SK-N-MC (cell line): Measurements from ENCODE around the gene TMEM39B.
"Not testable (repeated sequence)": the region's sequence is repeated elsewhere in the genome, so short reads cannot be mapped to it uniquely, and the experiment has no call there.

Experiments
- DNase-seq: peaks from one replicate; pipeline ENCODE4 v3.0.0-alpha.2; 2011; ENCODE audit warnings: low read depth, low spot score
- H3K27ac ChIP-seq: fragments of 200-600 bp; sonication (generic); 2 replicates; pipeline ENCODE4 v1.5.1; 2016; ENCODE audit warnings: mixed run types
- H3K36me3 ChIP-seq: fragments of 200-600 bp; sonication (generic); 2 replicates; pipeline ENCODE4 v1.6.1; 2017; ENCODE audit warnings: antibody characterized with exemption, low read length, mixed read lengths; ENCODE audit not compliant: insufficient read depth
- H3K4me3 ChIP-seq: fragments of 200-600 bp; sonication (generic); 2 replicates; pipeline ENCODE4 v1.5.1; 2016
- H3K9ac ChIP-seq: fragments of 200-600 bp; sonication (generic); 2 replicates; pipeline ENCODE4 v1.8.0; 2017; ENCODE audit warnings: mixed run types, mixed read lengths; ENCODE audit not compliant: insufficient read length
- H3K9me3 ChIP-seq: fragments of 200-600 bp; sonication (generic); 2 replicates; pipeline ENCODE4 v1.6.1; 2017; ENCODE audit warnings: low read depth, mild to moderate bottlenecking, antibody characterized with exemption, low read length, moderate library complexity, mixed read lengths
- EZH2 ChIP-seq: fragments of 200-600 bp; sonication (generic); IDR thresholded peaks from one replicate; pipeline ENCODE4 v1.6.1; 2017; ENCODE audit warnings: antibody characterized with exemption
- FOXP2 ChIP-seq: optimal IDR thresholded peaks from 2 replicates; pipeline ENCODE3; 2011; ENCODE audit warnings: mild to moderate bottlenecking, moderate library complexity; ENCODE audit not compliant: insufficient read depth; ENCODE audit errors: extremely low read length, control extremely low read depth
- POLR2AphosphoS5 ChIP-seq: IDR thresholded peaks from 2 replicates; pipeline ENCODE4 v1.6.1; 2012; ENCODE audit warnings: mild to moderate bottlenecking, low read depth, low read length, borderline replicate concordance

TMEM39B gene

GRCh38 chr1:32137111-32137510, 64.4 kb downstream of the TMEM39B start:
- TF ChIP-seq POLR2AphosphoS5 = no peak
- TF ChIP-seq FOXP2 = no peak
- no peak for TF ChIP-seq EZH2
- Histone ChIP-seq H3K4me3 (no peak overlapping the region), H3K9ac (no peak overlapping the region), H3K27ac (no peak overlapping the region), H3K9me3 (no peaks in the 10 kb centered on the region), H3K36me3 (no peaks in the 10 kb centered on the region)
- no peak for DNase-seq

DNA sequence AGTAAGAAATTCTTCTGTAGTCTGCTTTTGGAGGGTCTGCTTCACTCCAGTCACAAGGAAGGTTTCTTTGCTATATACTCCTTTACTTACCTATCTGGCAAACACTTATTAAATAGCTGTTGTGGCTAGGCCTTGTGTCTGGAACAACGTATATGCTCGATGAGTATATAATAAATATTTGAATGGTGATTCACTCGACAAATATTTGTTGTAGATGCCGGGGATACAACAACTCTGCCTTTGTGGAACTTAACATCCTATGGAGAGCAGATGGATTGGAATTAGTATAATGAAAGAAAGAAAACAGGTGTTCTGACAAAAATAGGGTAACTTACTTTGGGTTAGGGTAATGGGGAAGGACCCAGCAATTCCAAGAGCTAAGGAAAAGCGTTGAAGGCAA, 66.2 kb downstream of the TMEM39B start:
- Histone ChIP-seq H3K9me3 (no peaks in the 10 kb centered on the region), H3K36me3 (no peaks in the 10 kb centered on the region), H3K9ac (no peak overlapping the region), H3K4me3 (no peak overlapping the region), H3K27ac (0 out of 2 replicates have a peak overlapping the region, but pooled peaks have one; percentile 10)
- DNase-seq = no peak
- no peak for TF ChIP-seq EZH2
- TF ChIP-seq FOXP2 = no peak
- TF ChIP-seq POLR2AphosphoS5 = no peak

DNA sequence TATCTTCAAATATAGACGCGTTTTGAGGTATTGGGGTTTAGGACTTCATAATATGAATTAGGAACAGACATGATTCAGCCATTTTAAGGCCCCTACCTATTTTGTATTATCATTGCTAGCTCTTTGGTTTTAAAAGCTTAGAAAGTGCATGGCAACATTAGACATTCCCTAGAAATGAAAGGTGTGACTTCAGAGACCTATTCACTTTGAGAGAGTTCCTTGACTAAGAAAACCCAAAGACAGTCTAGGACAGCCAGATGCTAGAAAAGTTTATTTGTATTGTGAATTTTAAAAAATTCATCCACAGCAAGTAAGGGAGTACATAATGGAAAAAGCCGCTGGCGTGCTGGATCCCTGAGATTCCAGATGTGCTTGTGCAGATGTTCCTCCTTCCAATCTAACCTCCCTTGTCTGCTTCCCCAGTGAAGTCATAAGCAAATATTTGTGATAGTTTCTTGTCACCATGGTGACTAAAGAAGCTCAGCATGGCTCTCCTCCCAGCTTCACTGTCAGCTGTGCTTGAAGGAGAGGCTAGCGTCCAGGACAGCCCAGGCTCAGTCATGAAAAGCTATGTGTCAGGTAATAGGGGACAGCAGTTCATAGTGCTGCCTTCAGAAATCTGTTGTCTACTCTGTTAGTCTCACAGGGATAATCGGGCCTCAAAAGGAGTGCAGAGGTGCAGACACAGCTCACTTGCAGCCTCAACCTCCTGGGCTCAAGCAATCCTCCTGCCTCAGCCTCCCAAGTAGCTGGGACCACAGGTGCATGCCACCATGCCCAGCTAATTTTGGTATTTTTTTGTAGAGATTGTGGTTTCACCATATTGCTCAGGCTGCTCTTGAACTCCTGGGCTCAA, 69.9 kb downstream of the TMEM39B start:
- Histone ChIP-seq H3K36me3 (peaks cover 8% of the 10 kb centered on the region; the same call in 1 of the 2 replicates), H3K4me3 (no peak overlapping the region), H3K27ac (peak overlapping the region; percentile 39; the same call in 1 of the 2 replicates), H3K9ac (no peak overlapping the region), H3K9me3 (0 out of 2 replicates have a peak, but pooled peaks cover 5% of the 10 kb centered on the region)
- no peak for DNase-seq
- TF ChIP-seq FOXP2 = no peak
- TF ChIP-seq POLR2AphosphoS5 = no peak
- TF ChIP-seq EZH2 = no peak

- H3K36me3 ChIP-seq, H3K4me3 ChIP-seq, H3K27ac ChIP-seq, DNase-seq, H3K9me3 ChIP-seq, H3K9ac ChIP-seq: not testable (repeated sequence)
Observed at GRCh38 chr1:32143302-32143695, 70.6 kb downstream of the TMEM39B start.

DNA sequence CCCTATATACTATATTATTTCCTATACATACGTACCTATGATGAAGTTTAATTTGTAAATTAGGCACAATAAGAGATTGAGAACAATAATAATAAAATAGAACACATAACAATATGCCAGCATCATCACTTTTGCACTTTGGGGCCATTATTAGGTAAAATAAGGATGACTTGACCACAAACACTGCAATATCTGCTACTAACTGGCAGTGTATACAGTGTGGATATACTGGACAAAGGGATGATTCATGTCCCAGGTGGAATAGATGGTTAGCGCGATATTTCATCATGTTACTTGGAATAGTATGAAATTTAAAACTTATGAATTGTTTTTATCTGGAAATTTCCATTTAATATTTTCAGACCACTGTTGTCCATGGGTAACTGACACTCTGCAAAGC, 71.3 kb downstream of the TMEM39B start:
- peaks cover 8% of the 10 kb centered on the region; the same call in 1 of the 2 replicates for H3K36me3 ChIP-seq
- TF ChIP-seq FOXP2 (no peak), POLR2AphosphoS5 (no peak), EZH2 (no peak)
- H3K4me3 ChIP-seq = no peak overlapping the region
- no peak for DNase-seq
- 0 out of 2 replicates have a peak, but pooled peaks cover 5% of the 10 kb centered on the region for H3K9me3 ChIP-seq
- H3K9ac ChIP-seq = no peak overlapping the region
- H3K27ac ChIP-seq = no peak overlapping the region

- not testable (repeated sequence) for H3K4me3 ChIP-seq, H3K9me3 ChIP-seq, H3K9ac ChIP-seq, DNase-seq, H3K27ac ChIP-seq, H3K36me3 ChIP-seq
Observed at GRCh38 chr1:32147799-32148198, 75.1 kb downstream of the TMEM39B start.

GRCh38 chr1:32150847-32151246, 78.1 kb downstream of the TMEM39B start:
- H3K9me3 ChIP-seq = 0 out of 2 replicates have a peak, but pooled peaks cover 5% of the 10 kb centered on the region
- H3K4me3 ChIP-seq = peak overlapping the region; percentile 72
- H3K27ac ChIP-seq = peak overlapping the region; percentile 95
- TF ChIP-seq POLR2AphosphoS5 (no peak), FOXP2 (no peak), EZH2 (no peak)
- no peak for DNase-seq
- peaks cover 10% of the 10 kb centered on the region for H3K36me3 ChIP-seq
- H3K9ac ChIP-seq = peak overlapping the region; percentile 38

GRCh38 chr1:32151319-32151787, 78.6 kb downstream of the TMEM39B start:
- H3K36me3 ChIP-seq = peaks cover 15% of the 10 kb centered on the region
- H3K27ac ChIP-seq = peak overlapping the region; percentile 95
- peak overlapping the region; percentile 38 for H3K9ac ChIP-seq
- TF ChIP-seq POLR2AphosphoS5 = no peak
- TF ChIP-seq EZH2 = no peak
- no peak for TF ChIP-seq FOXP2
- 0 out of 2 replicates have a peak, but pooled peaks cover 5% of the 10 kb centered on the region for H3K9me3 ChIP-seq
- H3K4me3 ChIP-seq = peak overlapping the region; percentile 72
- peak; percentile 84 for DNase-seq
